HG02642 (cell line): ENCODE results near the gene PTGR2.
A peak's percentile ranks its signal among the peaks of the same experiment; 100 is the strongest.
"Not testable (repeated sequence)": the region's sequence is repeated elsewhere in the genome, so short reads cannot be mapped to it uniquely, and the experiment has no call there.

Source experiments
- ATAC-seq: cut with Tn5 transposase; IDR thresholded peaks from one replicate; pipeline ENCODE4 v1.9.1; 2021; ENCODE audit warnings: mild to moderate bottlenecking; ENCODE audit not compliant: unreplicated experiment, poor library complexity

PTGR2 gene

GRCh38 chr14:73851567-73852382 lies at the start of gene PTGR2:
TSS of gene PTGR2 (plus strand) at chr14:73851831. CDS start at chr14:73858863, 7,032 bp downstream.
- ATAC-seq = peak; percentile 91

- ATAC-seq = no peak
These were observed 49.0 kb upstream of the PTGR2 start for GRCh38 chr14:73802431-73803188.

- ATAC-seq = no peak
These were observed 47.0 kb upstream of the PTGR2 start for GRCh38 chr14:73804636-73805035.

- ATAC-seq = no peak
These were observed 44.2 kb upstream of the PTGR2 start for GRCh38 chr14:73807457-73807856.

- no peak for ATAC-seq
These were observed 42.2 kb upstream of the PTGR2 start for GRCh38 chr14:73809391-73809790.

- ATAC-seq = no peak
These were observed 41.0 kb upstream of the PTGR2 start for GRCh38 chr14:73810478-73811163.

- ATAC-seq = no peak
These were observed 40.5 kb upstream of the PTGR2 start for GRCh38 chr14:73811164-73811503.

- no peak for ATAC-seq
These were observed 37.5 kb upstream of the PTGR2 start for GRCh38 chr14:73814153-73814552.

- no peak for ATAC-seq
These were observed 35.8 kb upstream of the PTGR2 start for GRCh38 chr14:73815849-73816248.

- no peak for ATAC-seq
These were observed 35.2 kb upstream of the PTGR2 start for GRCh38 chr14:73816393-73816816.

GRCh38 chr14:73817020-73817655 lies 34.5 kb upstream of the PTGR2 start:
- no peak for ATAC-seq

- no peak for ATAC-seq
These were observed 32.8 kb upstream of the PTGR2 start for GRCh38 chr14:73818821-73819220.

- no peak for ATAC-seq
These were observed 31.0 kb upstream of the PTGR2 start for GRCh38 chr14:73820631-73821030.

- ATAC-seq = no peak
These were observed 28.2 kb upstream of the PTGR2 start for GRCh38 chr14:73823339-73823885.

- no peak for ATAC-seq
These were observed 27.5 kb upstream of the PTGR2 start for GRCh38 chr14:73824127-73824526.

- ATAC-seq = no peak
These were observed 27.1 kb upstream of the PTGR2 start for GRCh38 chr14:73824536-73824935.

- peak; percentile 61 for ATAC-seq
These were observed 26.0 kb upstream of the PTGR2 start for GRCh38 chr14:73825551-73826188.

- ATAC-seq = not testable (repeated sequence)
These were observed 24.4 kb upstream of the PTGR2 start for GRCh38 chr14:73827190-73827589.

- no peak for ATAC-seq
These were observed 22.6 kb upstream of the PTGR2 start for GRCh38 chr14:73829071-73829470.
